Brain microvascular endothelial cell (primary cell): Measurements from ENCODE around the gene CCDC88B.
"Not testable (repeated sequence)": the region's sequence is repeated elsewhere in the genome, so short reads cannot be mapped to it uniquely, and the experiment has no call there.

Source experiments
- DNase-seq: peaks from one replicate; pipeline ENCODE4 v3.0.0-alpha.2; 2020
- H3K27ac ChIP-seq: fragments of 250-450 bp; sonication (Bioruptor Pico); 2 replicates; pipeline ENCODE4 v1.5.1; 2020; ENCODE audit warnings: mild to moderate bottlenecking, moderate library complexity
- H3K27me3 ChIP-seq: fragments of 250-450 bp; sonication (Bioruptor Pico); replicated peaks from 2 replicates; pipeline ENCODE4 v1.5.1; 2020; ENCODE audit warnings: mild to moderate bottlenecking
- H3K36me3 ChIP-seq: fragments of 250-450 bp; sonication (Bioruptor Pico); replicated peaks from 2 replicates; pipeline ENCODE4 v1.5.1; 2020; ENCODE audit warnings: mild to moderate bottlenecking
- H3K4me3 ChIP-seq: 2 replicates; pipeline ENCODE4 v1.5.1; 2011; ENCODE audit warnings: low read depth, mild to moderate bottlenecking, control low read depth, low read length, moderate library complexity
- CTCF ChIP-seq: IDR thresholded peaks from 2 replicates; pipeline ENCODE4 v1.5.1; 2011; ENCODE audit warnings: low read depth, mild to moderate bottlenecking, moderate library complexity, low read length, control low read depth, inconsistent platforms; ENCODE audit errors: missing control alignments
- in situ Hi-C: cut with HindIII; loops from 2 replicates; pipeline ENCODE4 v1.10.0; 2017; ENCODE audit warnings: low sequenced_read_pairs, low pct_ligation_motif_present

Gene CCDC88B

GRCh38 chr11:64321026-64321425 is 19.0 kb upstream of the CCDC88B start:
- Histone ChIP-seq H3K36me3 (peaks cover 21% of the 10 kb centered on the region), H3K27me3 (no peaks in the 10 kb centered on the region), H3K27ac (no peak overlapping the region), H3K4me3 (no peak overlapping the region)
- TF ChIP-seq CTCF, result no peak
- DNase-seq, result no peak
- in situ Hi-C loops, result no loop called here

GRCh38 chr11:64321533-64321932 is 18.5 kb upstream of the CCDC88B start:
- in situ Hi-C loops, result no loop called here
- no peaks in the 10 kb centered on the region for H3K27me3 ChIP-seq
- peaks cover 21% of the 10 kb centered on the region for H3K36me3 ChIP-seq
- TF ChIP-seq CTCF, result no peak
- no peak overlapping the region for H3K27ac ChIP-seq
- H3K4me3 ChIP-seq, result no peak overlapping the region
- no peak for DNase-seq

- Histone ChIP-seq H3K27ac (no peak overlapping the region), H3K4me3 (no peak overlapping the region), H3K27me3 (no peaks in the 10 kb centered on the region), H3K36me3 (peaks cover 21% of the 10 kb centered on the region)
- no peak for DNase-seq
- no peak for TF ChIP-seq CTCF
- in situ Hi-C loops, result no loop called here
Measured at GRCh38 chr11:64322925-64323260, 17.1 kb upstream of the CCDC88B start.

- Histone ChIP-seq H3K36me3 (peaks cover 21% of the 10 kb centered on the region), H3K27ac (no peak overlapping the region), H3K27me3 (no peaks in the 10 kb centered on the region), H3K4me3 (no peak overlapping the region)
- no peak for DNase-seq
- in situ Hi-C loops, result no loop called here
- no peak for TF ChIP-seq CTCF
Measured at GRCh38 chr11:64323373-64323772, 16.6 kb upstream of the CCDC88B start.

GRCh38 chr11:64323984-64324383 is 16.0 kb upstream of the CCDC88B start:
- DNase-seq, in situ Hi-C loops, H3K27me3 ChIP-seq, H3K27ac ChIP-seq, H3K4me3 ChIP-seq: not testable (repeated sequence)
- peaks cover 21% of the 10 kb centered on the region for H3K36me3 ChIP-seq

GRCh38 chr11:64324692-64325469 is 15.1 kb upstream of the CCDC88B start:
- peaks cover 21% of the 10 kb centered on the region for H3K36me3 ChIP-seq
- in situ Hi-C loops, result no loop called here

More at GRCh38 chr11:64324692-64325469, 15.1 kb upstream of the CCDC88B start:
- Histone ChIP-seq H3K27ac (no peak overlapping the region), H3K27me3 (no peaks in the 10 kb centered on the region), H3K4me3 (no peak overlapping the region)
- no peak for TF ChIP-seq CTCF
- no peak for DNase-seq
